H1 (cell line): Measurements from ENCODE around the gene KIAA1671. TPM values are rescaled to one million over a fixed set of nuclear protein-coding genes. Genes with fewer than 3 reads are reported as not detected.

Source experiments
- CTCF ChIA-PET: fragments of 300-600 bp; sonication (Branson Sonifier 250); formaldehyde crosslinking; loops from one replicate; lab custom pipeline; 2021; ENCODE audit not compliant: partially characterized antibody; lab: Charles Lee
- POLR2A ChIA-PET: fragments of 300-600 bp; sonication (Branson Sonifier 250); formaldehyde crosslinking; loops from one replicate; lab custom pipeline; 2021; ENCODE audit warnings: inconsistent platforms; ENCODE audit not compliant: partially characterized antibody; lab: Charles Lee
- DNase-seq, 2 experiments: peaks; one replicate each; pipeline versions ENCODE4 v3.0.0 to v3.0.0-alpha.2; 2010 to 2022; ENCODE audit warnings: low spot score in 2 of 2, low read depth in 1 of 2, mixed read lengths in 1 of 2
- FAIRE-seq: peaks from 2 replicates; lab custom pipeline; 2011; peaks lifted over from hg19 to GRCh38; lab: Jason Lieb, UNC
- H2AFZ ChIP-seq: 2 replicates; pipeline ENCODE4 v1.8.1; 2012; ENCODE audit warnings: low read length, inconsistent platforms
- H2AK5ac ChIP-seq: 2 replicates; pipeline ENCODE4 v1.6.1; 2013; ENCODE audit warnings: low read depth, low read length
- H2BK120ac ChIP-seq: replicated peaks from 2 replicates; pipeline ENCODE3; 2013; ENCODE audit warnings: low read depth, low read length, inconsistent platforms
- H2BK12ac ChIP-seq: 2 replicates; pipeline ENCODE4 v1.6.1; 2013; ENCODE audit warnings: low read depth, low read length
- H2BK15ac ChIP-seq: 2 replicates; pipeline ENCODE4 v1.6.1; 2013; ENCODE audit warnings: low read length
- H2BK20ac ChIP-seq: 2 replicates; pipeline ENCODE4 v1.6.1; 2013; ENCODE audit warnings: low read length
- H2BK5ac ChIP-seq: 2 replicates; pipeline ENCODE4 v1.6.1; 2013; ENCODE audit warnings: low read depth, low read length
- H3K14ac ChIP-seq: 2 replicates; pipeline ENCODE4 v1.6.1; 2013; ENCODE audit warnings: inconsistent platforms; ENCODE audit not compliant: insufficient read length
- H3K18ac ChIP-seq: 2 replicates; pipeline ENCODE4 v1.6.1; 2013; ENCODE audit warnings: low read length; ENCODE audit errors: extremely low read depth
- H3K23ac ChIP-seq: 2 replicates; pipeline ENCODE4 v1.6.1; 2013; ENCODE audit warnings: inconsistent platforms; ENCODE audit not compliant: insufficient read length
- H3K23me2 ChIP-seq: 2 replicates; pipeline ENCODE4 v1.6.1; 2013; ENCODE audit warnings: low read depth, low read length
- H3K27ac ChIP-seq: 2 replicates; pipeline ENCODE4 v1.6.1; 2011; ENCODE audit warnings: low read depth, low read length, inconsistent platforms
- H3K27me3 ChIP-seq, 4 experiments: replicated peaks in 1 of 4; 1 replicate in 1 of 4; 2 replicates in 3 of 4; pipeline versions ENCODE4 v1.6.1 to v1.8.1; 2011 to 2013; ENCODE audit warnings: low read length in 3 of 4, mild to moderate bottlenecking in 3 of 4, inconsistent platforms in 2 of 4, mixed read lengths in 2 of 4, moderate library complexity in 1 of 4; ENCODE audit not compliant: control insufficient read depth in 3 of 4, insufficient read depth in 3 of 4; ENCODE audit errors: extremely low read depth in 1 of 4
- H3K36me3 ChIP-seq, 4 experiments: 2 replicates each; pipeline versions ENCODE4 v1.6.1 to v1.8.1; 2011 to 2013; ENCODE audit warnings: mild to moderate bottlenecking in 4 of 4, low read length in 3 of 4, moderate library complexity in 2 of 4, control low read depth in 1 of 4, inconsistent platforms in 1 of 4; ENCODE audit not compliant: insufficient read depth in 4 of 4, control insufficient read depth in 2 of 4
- H3K4ac ChIP-seq: replicated peaks from 2 replicates; pipeline ENCODE3; 2013; ENCODE audit warnings: low read length, low read depth, mixed read lengths, inconsistent platforms; ENCODE audit not compliant: insufficient read length
- H3K4me1 ChIP-seq, 4 experiments: replicated peaks in 1 of 4; 1 replicate in 1 of 4; 2 replicates in 3 of 4; pipeline versions ENCODE4 v1.6.1 to v1.8.1; 2011 to 2013; ENCODE audit warnings: low read length in 3 of 4, inconsistent platforms in 2 of 4, mixed read lengths in 1 of 4; ENCODE audit not compliant: insufficient read depth in 4 of 4, control insufficient read depth in 3 of 4
- H3K4me2 ChIP-seq, 2 experiments: 2 replicates each; pipeline versions ENCODE4 v1.6.1 to v1.8.1; 2011 to 2013; ENCODE audit warnings: low read depth in 2 of 2, low read length in 2 of 2, control low read depth in 1 of 2, inconsistent platforms in 1 of 2, mild to moderate bottlenecking in 1 of 2; ENCODE audit not compliant: insufficient read depth in 1 of 2
- H3K4me3 ChIP-seq, 4 experiments: fragments of 200-600, 300-600 bp in 1 of 4; sonication (generic), shearing (Covaris generic), sonication (Bioruptor Twin) in 1 of 4; 2 replicates each; pipeline versions ENCODE4 v1.5.1 to v1.8.1; 2011 to 2016; ENCODE audit warnings: low read length in 4 of 4, low read depth in 3 of 4, control low read depth in 2 of 4, inconsistent platforms in 2 of 4, mild to moderate bottlenecking in 2 of 4, mixed read lengths in 1 of 4, moderate library complexity in 1 of 4; ENCODE audit not compliant: insufficient read depth in 2 of 4; ENCODE audit errors: extremely low read depth in 1 of 4
- H3K56ac ChIP-seq: replicated peaks from 2 replicates; pipeline ENCODE3; 2013; ENCODE audit warnings: low read depth, mild to moderate bottlenecking, mixed read lengths, low read length, inconsistent platforms; ENCODE audit not compliant: insufficient read length
- H3K79me1 ChIP-seq: 2 replicates; pipeline ENCODE4 v1.6.1; 2013; ENCODE audit warnings: low read depth, low read length, control low read depth
- H3K79me2 ChIP-seq, 2 experiments: 2 replicates each; pipeline versions ENCODE4 v1.6.1 to v1.8.1; 2012 to 2013; ENCODE audit warnings: low read length in 2 of 2, mild to moderate bottlenecking in 2 of 2, inconsistent platforms in 1 of 2; ENCODE audit not compliant: insufficient read depth in 2 of 2, control insufficient read depth in 1 of 2
- H3K9ac ChIP-seq, 4 experiments: replicated peaks in 1 of 4; 1 replicate in 1 of 4; 2 replicates in 3 of 4; pipeline versions ENCODE4 v1.6.1 to v1.8.1; 2011 to 2013; ENCODE audit warnings: low read depth in 3 of 4, low read length in 3 of 4, control low read depth in 2 of 4, mild to moderate bottlenecking in 2 of 4, moderate library complexity in 2 of 4, inconsistent platforms in 1 of 4; ENCODE audit errors: extremely low read depth in 1 of 4
- H3K9me3 ChIP-seq, 2 experiments: 2 replicates each; pipeline versions ENCODE4 v1.6.1 to v1.8.1; 2012 to 2013; ENCODE audit warnings: mild to moderate bottlenecking in 2 of 2, moderate library complexity in 2 of 2, control low read depth in 1 of 2, inconsistent platforms in 1 of 2, low read depth in 1 of 2, low read length in 1 of 2, mixed read lengths in 1 of 2; ENCODE audit not compliant: insufficient read depth in 2 of 2
- H4K20me1 ChIP-seq, 2 experiments: replicated peaks in 1 of 2; 2 replicates each; pipeline versions ENCODE3 to v1.8.1; 2011 to 2013; ENCODE audit warnings: inconsistent platforms in 2 of 2, low read length in 2 of 2, mild to moderate bottlenecking in 1 of 2; ENCODE audit not compliant: insufficient read depth in 2 of 2, control insufficient read depth in 1 of 2
- H4K5ac ChIP-seq: 2 replicates; pipeline ENCODE4 v1.6.1; 2013; ENCODE audit warnings: low read length, low read depth, mixed read lengths, inconsistent platforms; ENCODE audit not compliant: insufficient read length
- H4K8ac ChIP-seq: 2 replicates; pipeline ENCODE4 v1.8.0; 2013; ENCODE audit warnings: mild to moderate bottlenecking, moderate library complexity, low read length, inconsistent platforms; ENCODE audit not compliant: insufficient read depth; ENCODE audit errors: extremely low read depth
- H4K91ac ChIP-seq: replicated peaks from 2 replicates; pipeline ENCODE3; 2013; ENCODE audit warnings: low read length, mixed read lengths, inconsistent platforms; ENCODE audit not compliant: insufficient read length
- CREB1 ChIP-seq: IDR thresholded peaks from 2 replicates; pipeline ENCODE4 v1.6.1; 2012; ENCODE audit warnings: inconsistent platforms
- EP300 ChIP-seq, 2 experiments: IDR thresholded peaks; 1 replicate in 1 of 2; 2 replicates in 1 of 2; pipeline ENCODE4 v1.6.1; 2011 to 2012; ENCODE audit warnings: low read depth in 2 of 2, low read length in 2 of 2, mild to moderate bottlenecking in 2 of 2, borderline replicate concordance in 1 of 2, inconsistent platforms in 1 of 2, moderate library complexity in 1 of 2
- HDAC2 ChIP-seq, 2 experiments: fragments of 300-600 bp in 1 of 2; sonication (generic) in 1 of 2; IDR thresholded peaks; 2 replicates each; pipeline ENCODE4 v1.6.1; 2011 to 2012; ENCODE audit warnings: low read depth in 2 of 2, low read length in 2 of 2, mild to moderate bottlenecking in 2 of 2, moderate library complexity in 2 of 2, borderline replicate concordance in 1 of 2, inconsistent platforms in 1 of 2
- JUN ChIP-seq: IDR thresholded peaks from 2 replicates; pipeline ENCODE4 v1.6.1; 2011; ENCODE audit warnings: low read depth, mild to moderate bottlenecking, improper control_type of control experiment, low read length
- JUND ChIP-seq: IDR thresholded peaks from 2 replicates; pipeline ENCODE4 v1.6.1; 2011; ENCODE audit warnings: mild to moderate bottlenecking, improper control_type of control experiment, low read length
- KDM1A ChIP-seq: fragments of 200-600, 300-600 bp; sonication (generic); IDR thresholded peaks from 2 replicates; pipeline ENCODE4 v1.7.1; 2016; ENCODE audit warnings: mild to moderate bottlenecking, low read length, borderline replicate concordance
- RBBP5 ChIP-seq: IDR thresholded peaks from 2 replicates; pipeline ENCODE4 v1.7.1; 2012; ENCODE audit warnings: low read depth, mild to moderate bottlenecking, inconsistent platforms, low read length, moderate library complexity, borderline replicate concordance
- RFX5 ChIP-seq: IDR thresholded peaks from 2 replicates; pipeline ENCODE4 v1.6.1; 2011; ENCODE audit warnings: low read depth, low read length, improper control_type of control experiment, borderline replicate concordance
- SAP30 ChIP-seq: fragments of 300-600 bp; sonication (generic); IDR thresholded peaks from 2 replicates; pipeline ENCODE4 v1.7.1; 2012; ENCODE audit warnings: low read length, moderate library complexity, mild to moderate bottlenecking, inconsistent platforms; ENCODE audit not compliant: insufficient read depth, insufficient replicate concordance
- TBP ChIP-seq: IDR thresholded peaks from 2 replicates; pipeline ENCODE4 v1.6.1; 2011; ENCODE audit warnings: low read depth, low read length, improper control_type of control experiment
- ZNF274 ChIP-seq: IDR thresholded peaks from 2 replicates; pipeline ENCODE4 v1.7.0; 2012; ENCODE audit warnings: low read length, borderline replicate concordance; ENCODE audit errors: extremely low read depth
- WGBS, 2 experiments: shearing (Covaris generic) in 1 of 2; methylation state at CpG; one replicate each; pipeline versions ENCODE4 v1.1.6 to v1.1.7; 2013 to 2015; ENCODE audit warnings: low lambda C conversion rate in 2 of 2, mixed read lengths in 2 of 2, inconsistent platforms in 1 of 2, low coverage in 1 of 2, missing lambda C conversion rate in 1 of 2; ENCODE audit not compliant: insufficient replicate concordance in 2 of 2, insufficient coverage in 1 of 2, insufficient read length in 1 of 2; ENCODE audit errors: extremely low coverage in 1 of 2, missing lambda C conversion rate in 1 of 2; 5-methylcytosine and 5-hydroxymethylcytosine counted together
- polyA plus RNA-seq, 7 experiments: library from polyadenylated mRNA; depleted of rRNA in 3 of 7; stranded (reverse) in 5 of 7; unstranded in 2 of 7; fragments of >200 nt in 5 of 7; fragments of 200-250 nt in 2 of 7; gene quantifications; 1 replicate in 5 of 7; 2 replicates in 1 of 7; 4 replicates in 1 of 7; pipeline versions ENCODE4 v1.2.1 to v1.2.3, GENCODE V29; 2011 to 2013; ENCODE audit warnings: missing spikeins in 2 of 7, mixed read lengths in 2 of 7
- total RNA-seq: library from RNA; stranded (reverse); fragmentation: NEBNext Ultra II Directional; extraction: Animal tissue kit (Norgen Biotek cat#: 25700); gene quantifications from 2 replicates; pipeline ENCODE4 v1.2.1, GENCODE V29; 2021

KIAA1671 gene
- total and polyA plus RNA-seq, 2 of the 8 experiments (the other 6 are each of a cell fraction or from before 2014, with no cell fraction given), result 6.4 to 23.9 TPM

DNA sequence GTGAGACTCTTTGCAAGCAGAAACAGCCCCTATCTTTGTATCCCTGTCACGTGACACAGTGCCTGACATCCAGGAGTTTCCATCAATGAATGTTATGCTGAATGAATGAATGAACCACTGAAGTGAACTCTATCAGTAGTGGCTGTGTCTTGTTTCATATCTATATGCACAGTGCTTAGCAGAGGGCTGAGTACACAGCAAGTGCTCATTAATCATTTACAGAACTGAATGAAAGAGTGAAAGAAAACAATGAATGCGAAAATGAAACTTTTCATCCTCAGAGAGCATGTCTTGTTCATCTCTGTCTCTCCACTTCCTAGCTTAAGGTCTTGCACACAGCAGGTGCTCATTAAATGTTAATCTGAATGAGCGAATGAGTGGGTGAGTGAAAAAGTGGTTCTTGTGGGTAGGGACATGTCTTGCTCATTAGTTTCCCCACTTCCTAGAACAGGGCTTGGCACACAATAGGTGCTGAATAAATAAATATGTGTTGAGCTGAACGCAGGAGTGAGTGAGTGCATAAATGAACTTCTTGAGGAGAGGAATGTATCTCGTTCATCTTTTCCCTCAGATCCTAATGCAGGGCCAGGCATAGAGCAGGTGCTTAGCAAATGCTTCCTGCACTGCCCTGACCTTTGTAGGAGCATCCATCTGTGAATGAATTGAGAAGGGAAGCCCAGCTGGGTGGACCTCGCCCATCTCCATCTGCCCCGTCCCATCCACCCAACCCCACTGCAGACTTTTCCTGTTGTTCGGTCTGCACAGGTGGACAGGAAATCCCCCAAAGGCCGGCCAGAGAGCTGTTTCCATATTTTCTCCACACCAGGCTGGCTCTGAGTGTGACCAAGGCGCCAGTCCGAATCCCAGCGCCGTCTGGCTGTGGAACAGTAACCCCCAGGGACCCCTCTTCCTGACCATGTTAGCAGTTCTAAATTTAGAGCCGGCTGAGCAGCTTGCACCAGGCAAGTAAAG is 133.7 kb downstream of the KIAA1671 start:
- 87% methylated on average over 14 of the region's 14 CpGs; no CpG with 5 or more reads in 1 of the 2 experiments for WGBS, 2 experiments
- no peak for FAIRE-seq
- CTCF ChIA-PET, result interaction anchor here (1.6 to 2.2 kb wide), 4 partner anchors 10 to 116 kb away, joined by 3 to 7 read pairs (median 6); no protein-coding TSS in a partner anchor
- TF ChIP-seq RBBP5 (no peak), KDM1A (no peak), SAP30 (no peak), JUND (no peak), RFX5 (no peak), EP300 (IDR thresholded peaks at IDR 0.05; ENCODE audit: borderline replicate concordance in 1 of 2, low read depth in 2 of 2, low read length in 2 of 2) (no peak), HDAC2 (IDR thresholded peaks at IDR 0.05; ENCODE audit: borderline replicate concordance in 1 of 2, low read depth in 2 of 2, low read length in 2 of 2) (no peak), ZNF274 (no peak), TBP (no peak), CREB1 (no peak), JUN (no peak)

More for the DNA sequence above, 133.7 kb downstream of the KIAA1671 start:
- Histone ChIP-seq H2AK5ac (no peak overlapping the region), H2BK120ac (no peak overlapping the region), H2AFZ (no peak overlapping the region), H3K27ac (no peak overlapping the region), H3K4me2 (no peak overlapping the region), H4K91ac (no peak overlapping the region), H4K5ac (no peak overlapping the region), H2BK12ac (no peak overlapping the region), H3K4me1 (peaks cover 0 to 3% (median 0%) of the 10 kb centered on the region in 4 experiments; a peak in 2 of 7 replicates), H3K23ac (no peak overlapping the region), H3K18ac (no peak overlapping the region), H3K4me3 (no peak overlapping the region), H3K4ac (no peak overlapping the region), H3K36me3 (no peaks in the 10 kb centered on the region), H3K9me3 (no peaks in the 10 kb centered on the region), H3K79me1 (peaks cover 3% of the 10 kb centered on the region), H4K20me1 (peaks cover 0 to 3% of the 10 kb centered on the region in 2 experiments), H3K79me2 (no peaks in the 10 kb centered on the region; a peak in 2 of 4 replicates), H2BK20ac (no peak overlapping the region), H3K56ac (no peak overlapping the region), H3K14ac (no peak overlapping the region), H3K23me2 (no peaks in the 10 kb centered on the region), H2BK15ac (no peak overlapping the region), H3K27me3 (no peaks in the 10 kb centered on the region), H2BK5ac (no peak overlapping the region), H4K8ac (no peak overlapping the region), H3K9ac (no peak overlapping the region)
- POLR2A ChIA-PET, result no interaction called here
- DNase-seq, result no peak
